GM19099 (cell line): Measurements from ENCODE around the gene MPV17.

Experiments
- POLR2A ChIP-seq: IDR thresholded peaks from 3 replicates; pipeline ENCODE4 v1.6.1; 2011; ENCODE audit warnings: low read depth; ENCODE audit not compliant: insufficient read length; ENCODE audit errors: extremely low read depth

MPV17 gene

GRCh38 chr2:27308359-27308881 lies 14.5 kb downstream of the MPV17 start, which contains the start of gene UCN:
TSS of gene UCN (minus strand) at chr2:27308445. CDS start at chr2:27307895, 550 bp downstream.
- TF ChIP-seq POLR2A = no peak

- no peak for TF ChIP-seq POLR2A
These were observed 15.1 kb downstream of the MPV17 start for GRCh38 chr2:27307545-27308358.

DNA sequence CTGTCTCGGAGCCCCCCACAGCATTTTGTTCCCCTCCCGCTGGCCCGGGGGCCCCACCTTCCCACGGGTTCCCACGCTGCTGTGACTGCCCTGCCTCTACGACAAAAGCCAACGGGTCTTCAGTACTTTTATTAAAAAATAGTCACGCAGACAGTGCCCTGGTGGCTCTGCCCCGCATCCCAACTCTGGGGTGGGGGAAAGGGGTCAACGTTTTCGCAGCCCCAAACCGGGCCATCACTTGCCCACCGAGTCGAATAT lies 15.7 kb downstream of the MPV17 start:
- no peak for TF ChIP-seq POLR2A

DNA sequence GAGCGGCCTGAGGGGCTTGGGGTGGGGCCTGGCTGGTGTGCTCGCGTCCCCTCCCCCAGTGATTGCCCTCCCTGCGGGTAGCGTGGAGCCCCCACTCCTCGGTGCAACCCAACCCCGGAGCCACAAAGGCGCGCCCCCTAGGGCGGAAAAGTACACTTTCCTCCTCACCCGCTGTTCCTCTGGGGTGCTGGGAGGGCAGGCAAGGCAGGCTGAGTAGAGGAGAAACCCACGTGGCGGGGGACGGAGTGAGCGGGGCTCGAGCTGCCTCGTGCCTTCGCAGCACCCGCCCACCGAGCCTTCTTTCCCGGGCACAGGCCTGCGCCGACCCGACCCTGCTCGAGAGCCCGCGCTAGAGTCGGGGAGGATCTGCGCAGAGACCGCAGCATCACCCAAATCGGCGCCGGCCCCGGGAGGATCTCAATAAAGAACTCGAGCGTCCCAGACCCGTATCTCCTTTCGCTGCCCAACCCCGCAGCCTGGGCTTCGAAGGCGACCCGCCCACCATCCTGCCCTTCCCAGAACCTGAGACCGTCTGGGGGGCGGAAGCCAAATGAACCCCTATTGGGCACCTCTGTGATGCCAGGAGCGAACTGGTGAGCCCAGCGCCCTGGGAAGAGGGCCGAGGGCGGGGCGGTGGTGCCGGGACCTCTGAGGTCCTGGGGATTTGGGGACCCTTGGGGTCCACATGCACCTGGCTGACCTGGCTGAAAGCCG lies 16.2 kb downstream of the MPV17 start:
- no peak for TF ChIP-seq POLR2A

- TF ChIP-seq POLR2A = no peak
These were observed 16.8 kb downstream of the MPV17 start for GRCh38 chr2:27306136-27306535.

- TF ChIP-seq POLR2A = no peak
These were observed 17.4 kb downstream of the MPV17 start for GRCh38 chr2:27305516-27305915.

GRCh38 chr2:27304488-27305240 lies 18.2 kb downstream of the MPV17 start:
- TF ChIP-seq POLR2A = no peak

DNA sequence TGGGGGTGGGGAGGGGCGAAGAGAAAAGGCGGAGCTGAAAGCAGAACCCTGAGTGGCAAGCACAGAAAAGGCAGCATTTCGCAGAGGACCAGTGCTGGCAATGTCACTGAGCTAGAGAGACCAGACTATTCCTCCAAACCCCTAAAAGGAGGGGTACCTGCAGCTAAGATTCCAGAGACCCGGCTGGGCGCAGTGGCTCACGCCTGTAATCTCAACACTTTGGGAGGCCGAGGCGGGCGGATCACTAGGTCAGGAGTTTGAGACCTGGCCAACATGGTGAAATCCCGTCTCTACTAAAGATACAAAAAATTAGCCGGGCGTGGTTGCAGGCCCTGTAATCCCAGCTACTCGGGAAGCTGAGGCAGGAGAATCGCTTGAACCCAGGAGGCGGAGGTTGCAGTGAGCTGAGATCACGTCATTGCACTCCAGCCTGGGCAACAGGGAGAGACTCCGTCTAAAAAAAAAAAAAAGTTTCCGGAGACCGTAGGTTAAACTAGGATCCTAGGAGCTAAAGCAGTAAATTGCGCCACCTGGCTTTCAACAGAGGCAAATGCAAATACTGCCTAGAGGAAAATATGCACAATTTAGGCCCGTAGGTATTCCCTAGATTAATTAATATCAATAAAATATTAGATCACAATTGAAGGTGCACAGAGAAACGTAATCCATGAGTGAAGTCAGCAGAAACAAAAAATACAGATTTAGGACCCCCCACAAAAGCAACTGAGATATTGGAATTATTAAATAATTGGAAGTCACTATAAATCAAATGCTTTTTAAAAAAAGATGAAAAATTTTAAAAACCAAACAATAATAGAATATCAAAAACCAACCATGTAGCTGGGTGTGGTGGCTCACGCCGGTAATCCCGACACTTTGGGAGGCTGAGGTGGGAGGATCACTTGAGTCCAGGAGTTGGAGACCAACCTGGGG lies 19.5 kb downstream of the MPV17 start:
- no peak for TF ChIP-seq POLR2A

GRCh38 chr2:27298391-27299080 lies 24.4 kb downstream of the MPV17 start:
- TF ChIP-seq POLR2A = no peak

GRCh38 chr2:27297195-27297594 lies 25.7 kb downstream of the MPV17 start:
- TF ChIP-seq POLR2A = no peak

GRCh38 chr2:27296481-27296880 lies 26.4 kb downstream of the MPV17 start:
- TF ChIP-seq POLR2A = no peak

- no peak for TF ChIP-seq POLR2A
These were observed 28.0 kb downstream of the MPV17 start for GRCh38 chr2:27294928-27295327.

DNA sequence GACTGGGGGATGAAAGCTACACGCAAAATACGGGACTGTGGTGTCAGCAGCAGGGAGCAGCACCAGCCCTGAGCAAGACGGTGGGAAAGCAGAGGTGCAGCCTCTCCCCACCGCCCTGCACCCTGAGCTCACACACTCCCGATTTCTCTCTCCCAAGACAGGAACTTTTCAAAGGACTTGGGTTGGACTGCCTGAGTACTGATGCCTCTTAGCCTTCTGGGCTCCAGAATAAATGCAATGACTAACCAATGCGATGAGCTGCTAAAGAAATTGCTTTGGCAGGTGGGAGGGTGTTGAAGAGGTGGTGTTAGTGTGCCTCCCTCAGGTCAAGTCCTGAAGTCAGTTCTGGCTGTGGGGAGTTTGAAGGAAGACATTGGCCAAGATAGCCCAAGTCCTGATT lies 31.0 kb downstream of the MPV17 start:
- no peak for TF ChIP-seq POLR2A

DNA sequence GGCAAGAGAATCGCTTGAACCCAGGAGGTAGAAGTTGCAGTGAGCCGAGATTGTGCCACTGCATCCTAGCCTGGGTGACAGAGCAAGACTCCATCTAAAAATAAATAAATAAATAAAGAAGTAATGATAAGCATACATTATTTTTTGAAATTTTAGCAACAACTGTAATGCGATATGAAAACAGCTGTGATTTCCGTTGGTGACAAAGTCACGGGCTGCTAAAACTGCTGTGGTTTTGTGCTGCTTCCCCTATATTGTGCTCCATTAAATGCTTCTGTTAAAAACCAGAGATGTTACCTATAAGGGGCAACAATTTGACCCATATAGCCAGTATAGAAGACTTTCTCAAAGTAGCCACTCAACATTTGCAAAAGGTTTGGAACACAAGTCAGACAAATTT lies 32.3 kb downstream of the MPV17 start:
- TF ChIP-seq POLR2A = no peak
